Measurements from ENCODE around the gene PEMT. TPM values are rescaled to one million over a fixed set of nuclear protein-coding genes. Genes with fewer than 3 reads are reported as not detected.
A peak's percentile ranks its signal among the peaks of the same experiment; 100 is the strongest.

Gene PEMT
- total and polyA plus RNA-seq, 7 donors, result 15.9 to 79.0 (median 26.0) TPM

DNA sequence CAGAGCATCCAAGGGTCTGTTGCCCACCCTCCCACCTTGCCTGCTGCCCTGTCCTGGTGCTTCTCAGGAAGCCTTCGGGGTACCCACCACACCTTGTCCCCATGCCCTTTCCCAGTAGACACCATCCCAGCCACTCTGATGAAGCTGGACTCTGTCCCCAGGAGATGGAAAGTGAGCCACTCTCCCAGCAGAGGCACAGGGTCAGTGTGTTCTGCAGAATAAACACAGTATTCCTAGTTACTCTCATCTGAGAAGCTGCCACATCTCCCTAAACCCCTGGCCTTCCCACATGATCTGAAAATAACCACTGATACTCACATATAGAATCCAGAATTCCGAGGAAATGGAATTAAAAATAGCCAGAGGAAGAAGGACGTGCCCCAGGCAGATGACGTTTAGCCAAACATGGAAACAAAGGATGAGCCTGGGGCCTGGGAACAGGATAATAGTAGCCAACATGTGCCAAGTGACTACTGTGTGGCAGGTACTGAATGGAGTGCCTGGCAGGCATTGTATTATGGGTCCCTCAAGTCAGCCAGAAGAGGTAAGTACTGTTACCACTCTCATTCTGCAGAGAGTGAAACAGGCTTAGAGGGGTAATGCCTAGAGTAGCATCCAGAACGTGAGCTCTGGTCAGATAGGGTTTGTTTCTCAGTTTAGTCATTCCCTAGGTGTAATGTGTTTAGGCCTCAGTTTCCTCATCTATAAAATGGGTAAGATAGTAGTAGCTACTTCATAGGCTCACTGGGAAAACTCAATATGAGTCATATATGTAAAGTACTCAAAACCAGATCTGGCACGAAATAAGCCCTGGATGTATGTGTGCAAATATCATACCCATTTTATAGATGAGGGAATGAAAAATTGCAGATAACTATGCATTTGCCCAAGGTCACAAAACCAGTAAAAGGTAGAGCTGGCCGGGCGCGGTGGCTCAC lies 20.8 kb upstream of the PEMT start:
- H3K27ac ChIP-seq, result no peak overlapping the region
- H3K4me1 ChIP-seq, result no peaks in the 10 kb centered on the region
- TF ChIP-seq, protein P1, sequence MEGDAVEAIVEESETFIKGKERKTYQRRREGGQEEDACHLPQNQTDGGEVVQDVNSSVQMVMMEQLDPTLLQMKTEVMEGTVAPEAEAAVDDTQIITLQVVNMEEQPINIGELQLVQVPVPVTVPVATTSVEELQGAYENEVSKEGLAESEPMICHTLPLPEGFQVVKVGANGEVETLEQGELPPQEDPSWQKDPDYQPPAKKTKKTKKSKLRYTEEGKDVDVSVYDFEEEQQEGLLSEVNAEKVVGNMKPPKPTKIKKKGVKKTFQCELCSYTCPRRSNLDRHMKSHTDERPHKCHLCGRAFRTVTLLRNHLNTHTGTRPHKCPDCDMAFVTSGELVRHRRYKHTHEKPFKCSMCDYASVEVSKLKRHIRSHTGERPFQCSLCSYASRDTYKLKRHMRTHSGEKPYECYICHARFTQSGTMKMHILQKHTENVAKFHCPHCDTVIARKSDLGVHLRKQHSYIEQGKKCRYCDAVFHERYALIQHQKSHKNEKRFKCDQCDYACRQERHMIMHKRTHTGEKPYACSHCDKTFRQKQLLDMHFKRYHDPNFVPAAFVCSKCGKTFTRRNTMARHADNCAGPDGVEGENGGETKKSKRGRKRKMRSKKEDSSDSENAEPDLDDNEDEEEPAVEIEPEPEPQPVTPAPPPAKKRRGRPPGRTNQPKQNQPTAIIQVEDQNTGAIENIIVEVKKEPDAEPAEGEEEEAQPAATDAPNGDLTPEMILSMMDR (IDR thresholded peaks at IDR 0.05), result no peak
- ATAC-seq (no peak), DNase-seq (no peak)
- intact Hi-C loops (cut with DNase I), result loop anchor here in 1 of 2 donors (2.0 kb wide), 1 partner anchor 256 kb away; no protein-coding TSS in a partner anchor
- H3K9me3 ChIP-seq, result no peaks in the 10 kb centered on the region
- no peaks in the 10 kb centered on the region for H3K36me3 ChIP-seq (ENCODE audit: insufficient read depth in 1 of 2, low read depth in 1 of 2)
- no peak overlapping the region for H3K4me3 ChIP-seq
- H3K27me3 ChIP-seq (ENCODE audit: insufficient read depth in 3 of 3, low read length in 2 of 3), result no peaks in the 10 kb centered on the region
- 74 to 81% (median 77%) methylated on average over 9 of the region's 9 CpGs for WGBS, 3 donors

DNA sequence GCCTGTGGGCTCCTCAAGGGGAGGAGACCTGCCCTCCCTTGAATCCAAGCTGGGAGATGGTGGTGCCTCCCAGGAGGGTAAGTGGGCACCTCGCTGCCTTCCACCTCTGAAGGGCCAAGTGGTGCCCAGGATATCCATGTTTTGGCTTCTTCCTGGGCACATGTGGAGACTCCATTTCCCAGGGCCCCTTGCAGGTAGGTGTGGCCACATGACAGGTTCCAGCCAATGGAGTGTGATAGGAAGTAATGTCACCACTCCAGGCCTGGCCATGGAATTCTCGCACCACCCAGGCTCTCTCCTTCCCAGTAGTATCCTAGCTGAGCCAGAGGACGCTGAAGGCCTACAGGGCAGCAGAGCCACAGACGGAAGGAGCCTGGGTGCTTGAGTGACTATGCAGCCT lies 17.6 kb upstream of the PEMT start:
- Histone ChIP-seq H3K27me3 (ENCODE audit: insufficient read depth in 3 of 3, low read length in 2 of 3) (no peaks in the 10 kb centered on the region), H3K36me3 (ENCODE audit: insufficient read depth in 1 of 2, low read depth in 1 of 2) (no peaks in the 10 kb centered on the region), H3K4me3 (no peak overlapping the region), H3K9me3 (no peaks in the 10 kb centered on the region), H3K4me1 (no peaks in the 10 kb centered on the region), H3K27ac (no peak overlapping the region)
- 90 to 98% (median 94%) methylated on average over 4 of the region's 4 CpGs for WGBS, 3 donors
- DNase-seq (peak in 1 of 2 donors; percentile 23), ATAC-seq (peak in 1 of 4 donors; percentile 22)
- TF ChIP-seq, protein P1 (IDR thresholded peaks at IDR 0.05), result no peak
- intact Hi-C loops (cut with DNase I), result no loop called here

DNA sequence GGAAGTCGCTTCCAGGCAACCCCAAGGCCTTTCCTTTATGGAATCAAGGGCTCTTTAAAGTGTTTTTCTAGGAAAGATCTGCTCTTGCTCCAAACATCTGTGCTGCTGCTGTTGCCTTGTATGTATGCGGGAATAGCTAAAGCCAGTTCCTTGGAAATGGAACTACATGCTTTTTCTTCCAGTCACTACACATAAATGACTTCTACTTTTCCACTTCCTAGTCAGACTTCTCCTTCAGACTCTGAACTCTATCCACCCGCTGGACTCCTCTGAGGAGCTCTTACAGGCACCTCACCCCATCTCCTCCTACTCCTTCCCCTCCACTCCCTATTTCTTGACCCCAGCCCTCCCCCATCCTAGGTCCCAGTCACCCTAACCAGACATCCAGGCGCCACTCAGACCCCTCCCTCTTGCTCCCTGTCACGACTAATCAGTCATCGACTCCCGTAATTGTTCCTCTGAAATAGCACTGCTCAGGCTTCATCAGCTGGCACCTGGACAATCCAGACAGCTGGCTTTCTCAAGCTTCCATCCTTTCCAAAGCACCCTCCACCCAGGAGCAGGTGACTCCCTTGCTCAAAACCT lies 15.0 kb upstream of the PEMT start:
- TF ChIP-seq, protein P1 (IDR thresholded peaks at IDR 0.05), result no peak
- no peak for ATAC-seq
- no peak overlapping the region for H3K4me3 ChIP-seq

DNA sequence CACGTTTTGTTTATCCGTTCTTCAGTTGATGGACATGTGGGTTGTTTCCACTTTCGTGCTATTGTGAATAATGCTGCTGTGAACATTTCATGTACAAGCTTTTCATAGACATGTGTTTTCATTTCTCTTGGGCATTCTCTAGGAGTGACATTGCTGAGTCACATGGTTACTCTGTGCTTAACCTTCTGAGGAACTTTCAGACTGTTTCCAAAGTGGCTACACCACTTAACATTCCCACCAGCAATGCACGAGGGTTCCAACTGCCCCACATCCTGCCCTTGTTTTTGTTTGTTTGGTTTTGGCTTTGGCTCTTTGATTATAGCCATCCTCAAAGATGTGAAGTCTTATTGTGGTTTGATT lies 14.2 kb upstream of the PEMT start:
- 45 to 51% (median 49%) methylated on average over 4 of the region's 4 CpGs for WGBS, 3 donors
- Histone ChIP-seq H3K9me3 (no peaks in the 10 kb centered on the region), H3K4me1 (no peaks in the 10 kb centered on the region), H3K27ac (no peak overlapping the region), H3K36me3 (ENCODE audit: insufficient read depth in 1 of 2, low read depth in 1 of 2) (no peaks in the 10 kb centered on the region), H3K27me3 (ENCODE audit: insufficient read depth in 3 of 3, low read length in 2 of 3) (no peaks in the 10 kb centered on the region), H3K4me3 (no peak overlapping the region)
- TF ChIP-seq, protein P1 (IDR thresholded peaks at IDR 0.05), result no peak
- ATAC-seq (no peak), DNase-seq (no peak)
- intact Hi-C loops (cut with DNase I), result no loop called here

More for the DNA sequence above, 15.0 kb upstream of the PEMT start:
- WGBS, 3 donors, result 33 to 44% (median 41%) methylated on average over 7 of the region's 7 CpGs
- intact Hi-C loops (cut with DNase I), result no loop called here
- no peak overlapping the region for H3K27ac ChIP-seq
- peak in 1 of 2 donors; percentile 1 for DNase-seq
- no peaks in the 10 kb centered on the region for H3K36me3 ChIP-seq (ENCODE audit: insufficient read depth in 1 of 2, low read depth in 1 of 2)
- no peaks in the 10 kb centered on the region for H3K4me1 ChIP-seq
- H3K9me3 ChIP-seq, result no peaks in the 10 kb centered on the region
- no peaks in the 10 kb centered on the region for H3K27me3 ChIP-seq (ENCODE audit: insufficient read depth in 3 of 3, low read length in 2 of 3)

Data from psoas muscle (tissue), 8 donors.